ENCODE measurements around the gene ID1. TPM values are rescaled to one million over a fixed set of nuclear protein-coding genes. Genes with fewer than 3 reads are reported as not detected.

The ID1 gene
- total and polyA plus RNA-seq, 2 of the 13 experiments (the other 11 are each of a cell fraction or from before 2014, with no cell fraction given), result 320 to 419 TPM

DNA sequence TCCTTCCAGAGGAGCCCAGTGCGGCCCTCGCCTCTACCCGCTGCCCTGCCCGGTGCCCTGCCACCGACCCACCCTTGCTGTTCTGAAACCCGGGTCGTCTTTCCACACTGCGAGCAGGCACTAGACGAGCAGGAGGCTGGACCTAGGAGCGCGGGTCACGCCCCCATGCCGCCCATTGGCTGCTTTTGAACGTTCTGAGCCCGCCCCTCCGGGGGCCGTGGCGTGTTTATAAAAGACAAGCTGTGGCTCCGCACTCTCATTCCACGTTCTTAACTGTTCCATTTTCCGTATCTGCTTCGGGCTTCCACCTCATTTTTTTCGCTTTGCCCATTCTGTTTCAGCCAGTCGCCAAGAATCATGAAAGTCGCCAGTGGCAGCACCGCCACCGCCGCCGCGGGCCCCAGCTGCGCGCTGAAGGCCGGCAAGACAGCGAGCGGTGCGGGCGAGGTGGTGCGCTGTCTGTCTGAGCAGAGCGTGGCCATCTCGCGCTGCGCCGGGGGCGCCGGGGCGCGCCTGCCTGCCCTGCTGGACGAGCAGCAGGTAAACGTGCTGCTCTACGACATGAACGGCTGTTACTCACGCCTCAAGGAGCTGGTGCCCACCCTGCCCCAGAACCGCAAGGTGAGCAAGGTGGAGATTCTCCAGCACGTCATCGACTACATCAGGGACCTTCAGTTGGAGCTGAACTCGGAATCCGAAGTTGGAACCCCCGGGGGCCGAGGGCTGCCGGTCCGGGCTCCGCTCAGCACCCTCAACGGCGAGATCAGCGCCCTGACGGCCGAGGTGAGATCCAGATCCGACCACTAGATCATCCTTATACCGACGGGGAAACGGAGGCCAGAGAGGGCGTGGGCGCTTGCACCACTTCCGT lies at the start of gene ID1 (continued):
- TF ChIP-seq, protein P1, sequence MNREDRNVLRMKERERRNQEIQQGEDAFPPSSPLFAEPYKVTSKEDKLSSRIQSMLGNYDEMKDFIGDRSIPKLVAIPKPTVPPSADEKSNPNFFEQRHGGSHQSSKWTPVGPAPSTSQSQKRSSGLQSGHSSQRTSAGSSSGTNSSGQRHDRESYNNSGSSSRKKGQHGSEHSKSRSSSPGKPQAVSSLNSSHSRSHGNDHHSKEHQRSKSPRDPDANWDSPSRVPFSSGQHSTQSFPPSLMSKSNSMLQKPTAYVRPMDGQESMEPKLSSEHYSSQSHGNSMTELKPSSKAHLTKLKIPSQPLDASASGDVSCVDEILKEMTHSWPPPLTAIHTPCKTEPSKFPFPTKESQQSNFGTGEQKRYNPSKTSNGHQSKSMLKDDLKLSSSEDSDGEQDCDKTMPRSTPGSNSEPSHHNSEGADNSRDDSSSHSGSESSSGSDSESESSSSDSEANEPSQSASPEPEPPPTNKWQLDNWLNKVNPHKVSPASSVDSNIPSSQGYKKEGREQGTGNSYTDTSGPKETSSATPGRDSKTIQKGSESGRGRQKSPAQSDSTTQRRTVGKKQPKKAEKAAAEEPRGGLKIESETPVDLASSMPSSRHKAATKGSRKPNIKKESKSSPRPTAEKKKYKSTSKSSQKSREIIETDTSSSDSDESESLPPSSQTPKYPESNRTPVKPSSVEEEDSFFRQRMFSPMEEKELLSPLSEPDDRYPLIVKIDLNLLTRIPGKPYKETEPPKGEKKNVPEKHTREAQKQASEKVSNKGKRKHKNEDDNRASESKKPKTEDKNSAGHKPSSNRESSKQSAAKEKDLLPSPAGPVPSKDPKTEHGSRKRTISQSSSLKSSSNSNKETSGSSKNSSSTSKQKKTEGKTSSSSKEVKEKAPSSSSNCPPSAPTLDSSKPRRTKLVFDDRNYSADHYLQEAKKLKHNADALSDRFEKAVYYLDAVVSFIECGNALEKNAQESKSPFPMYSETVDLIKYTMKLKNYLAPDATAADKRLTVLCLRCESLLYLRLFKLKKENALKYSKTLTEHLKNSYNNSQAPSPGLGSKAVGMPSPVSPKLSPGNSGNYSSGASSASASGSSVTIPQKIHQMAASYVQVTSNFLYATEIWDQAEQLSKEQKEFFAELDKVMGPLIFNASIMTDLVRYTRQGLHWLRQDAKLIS (CRISPR knock-in tag; IDR thresholded peaks at IDR 0.05), result peak; percentile 100
- 0 out of 2 replicates have a peak, but pooled peaks have one; percentile 40 for TF ChIP-seq ZNF772 (CRISPR knock-in tag; IDR thresholded peaks at IDR 0.05)
- peak; percentile 32 for TF ChIP-seq ZNF564 (CRISPR knock-in tag; IDR thresholded peaks at IDR 0.05)
- TF ChIP-seq, protein P2, sequence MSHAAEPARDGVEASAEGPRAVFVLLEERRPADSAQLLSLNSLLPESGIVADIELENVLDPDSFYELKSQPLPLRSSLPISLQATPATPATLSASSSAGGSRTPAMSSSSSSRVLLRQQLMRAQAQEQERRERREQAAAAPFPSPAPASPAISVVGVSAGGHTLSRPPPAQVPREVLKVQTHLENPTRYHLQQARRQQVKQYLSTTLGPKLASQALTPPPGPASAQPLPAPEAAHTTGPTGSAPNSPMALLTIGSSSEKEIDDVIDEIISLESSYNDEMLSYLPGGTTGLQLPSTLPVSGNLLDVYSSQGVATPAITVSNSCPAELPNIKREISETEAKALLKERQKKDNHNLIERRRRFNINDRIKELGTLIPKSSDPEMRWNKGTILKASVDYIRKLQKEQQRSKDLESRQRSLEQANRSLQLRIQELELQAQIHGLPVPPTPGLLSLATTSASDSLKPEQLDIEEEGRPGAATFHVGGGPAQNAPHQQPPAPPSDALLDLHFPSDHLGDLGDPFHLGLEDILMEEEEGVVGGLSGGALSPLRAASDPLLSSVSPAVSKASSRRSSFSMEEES (CRISPR knock-in tag; IDR thresholded peaks at IDR 0.05), result peak; percentile 92
- peak; percentile 88; the same call in 1 of the 3 replicates for TF ChIP-seq MXI1 (IDR thresholded peaks at IDR 0.05; ENCODE audit: borderline replicate concordance, low read depth, low read length)
- TF ChIP-seq CHCHD3 (CRISPR knock-in tag; IDR thresholded peaks at IDR 0.05), result peak; percentile 54; the same call in 1 of the 2 replicates
- TF ChIP-seq SOX13 (IDR thresholded peaks at IDR 0.05), result peak; percentile 67
- peak in 1 of 2 experiments; percentile 45; a peak in 1 of 4 replicates for TF ChIP-seq SOX13 (CRISPR knock-in tag; conservative IDR thresholded peaks at IDR 0.05 in 1 of 2, IDR thresholded peaks at IDR 0.05 in 1 of 2)
- peak; percentile 77 for TF ChIP-seq FOXA3 (CRISPR knock-in tag; IDR thresholded peaks at IDR 0.05)
- no peak; the same call in 1 of the 2 replicates for TF ChIP-seq KDM6A (CRISPR knock-in tag; IDR thresholded peaks at IDR 0.05; ENCODE audit: low read depth)
- 0 out of 2 replicates have a peak, but pooled peaks have one; percentile 18 for TF ChIP-seq ZFAT (CRISPR knock-in tag; conservative IDR thresholded peaks at IDR 0.05)
- peak; percentile 97; the same call in 1 of the 2 replicates for TF ChIP-seq SMAD1 (CRISPR knock-in tag; IDR thresholded peaks at IDR 0.05; ENCODE audit: borderline replicate concordance, low read depth)
- peak; percentile 90; the same call in 1 of the 2 replicates for TF ChIP-seq WIZ (CRISPR knock-in tag; IDR thresholded peaks at IDR 0.05)
- TF ChIP-seq, protein P3, sequence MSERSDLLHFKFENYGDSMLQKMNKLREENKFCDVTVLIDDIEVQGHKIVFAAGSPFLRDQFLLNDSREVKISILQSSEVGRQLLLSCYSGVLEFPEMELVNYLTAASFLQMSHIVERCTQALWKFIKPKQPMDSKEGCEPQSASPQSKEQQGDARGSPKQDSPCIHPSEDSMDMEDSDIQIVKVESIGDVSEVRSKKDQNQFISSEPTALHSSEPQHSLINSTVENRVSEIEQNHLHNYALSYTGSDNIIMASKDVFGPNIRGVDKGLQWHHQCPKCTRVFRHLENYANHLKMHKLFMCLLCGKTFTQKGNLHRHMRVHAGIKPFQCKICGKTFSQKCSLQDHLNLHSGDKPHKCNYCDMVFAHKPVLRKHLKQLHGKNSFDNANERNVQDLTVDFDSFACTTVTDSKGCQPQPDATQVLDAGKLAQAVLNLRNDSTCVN (CRISPR knock-in tag; IDR thresholded peaks at IDR 0.05; ENCODE audit: borderline replicate concordance), result peak; percentile 72
- peak; percentile 59 for TF ChIP-seq ZNF629 (CRISPR knock-in tag; conservative IDR thresholded peaks at IDR 0.05)
- TF ChIP-seq MEF2D (CRISPR knock-in tag; IDR thresholded peaks at IDR 0.05), result peak; percentile 52
- TF ChIP-seq NR1H2 (CRISPR knock-in tag; IDR thresholded peaks at IDR 0.05; ENCODE audit: borderline replicate concordance, low read depth), result peak; percentile 85

Measured in HepG2 (cell line).